ENCODE data around the gene SLC16A6. TPM values are rescaled to one million over a fixed set of nuclear protein-coding genes. Genes with fewer than 3 reads are reported as not detected.
"Not testable (repeated sequence)": the region's sequence is repeated elsewhere in the genome, so short reads cannot be mapped to it uniquely, and the experiment has no call there.

Gene SLC16A6
- total RNA-seq, 4 donors from 2014 or later, result 1.1 to 1.7 TPM; not detected in 2

DNA sequence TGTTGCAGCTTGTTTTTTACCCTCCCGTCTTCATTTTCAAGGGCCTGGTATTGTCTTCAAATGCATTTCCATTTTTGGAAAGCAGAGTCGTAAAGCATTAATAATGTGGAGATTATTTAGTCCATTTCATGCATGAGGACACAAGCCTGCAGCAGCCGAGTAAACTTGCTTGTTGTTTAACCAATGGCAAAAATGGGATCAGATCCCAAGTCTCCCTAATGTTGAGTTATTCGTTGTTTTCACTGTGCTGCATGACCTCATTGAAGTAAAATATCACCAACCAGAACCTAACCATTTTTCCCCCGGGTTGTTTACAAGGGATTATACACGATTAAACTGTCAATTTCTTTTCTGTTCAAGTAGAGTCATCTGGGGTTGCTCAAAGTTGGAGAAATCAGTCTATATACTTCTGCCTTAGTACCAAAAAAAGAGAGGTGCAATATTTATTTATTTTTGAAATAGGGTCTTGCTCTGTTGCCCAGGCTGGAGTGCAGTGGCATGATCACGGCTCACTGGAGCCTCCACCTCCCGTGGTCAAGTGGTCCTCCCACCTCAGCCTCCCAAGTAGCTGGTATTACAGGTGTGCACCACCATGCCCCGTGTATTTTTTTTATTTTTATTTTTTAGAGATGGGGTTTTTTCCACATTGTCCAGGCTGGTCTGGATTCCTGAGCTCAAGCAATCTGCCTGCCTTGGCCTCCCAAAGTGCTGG lies 30.7 kb downstream of the SLC16A6 start:
- DNase-seq, result no peak
- no peaks in the 10 kb centered on the region for H3K27me3 ChIP-seq
- H3K4me3 ChIP-seq, result no peak overlapping the region
- no peak for TF ChIP-seq POLR2A (IDR thresholded peaks at IDR 0.05)
- TF ChIP-seq, protein P1, sequence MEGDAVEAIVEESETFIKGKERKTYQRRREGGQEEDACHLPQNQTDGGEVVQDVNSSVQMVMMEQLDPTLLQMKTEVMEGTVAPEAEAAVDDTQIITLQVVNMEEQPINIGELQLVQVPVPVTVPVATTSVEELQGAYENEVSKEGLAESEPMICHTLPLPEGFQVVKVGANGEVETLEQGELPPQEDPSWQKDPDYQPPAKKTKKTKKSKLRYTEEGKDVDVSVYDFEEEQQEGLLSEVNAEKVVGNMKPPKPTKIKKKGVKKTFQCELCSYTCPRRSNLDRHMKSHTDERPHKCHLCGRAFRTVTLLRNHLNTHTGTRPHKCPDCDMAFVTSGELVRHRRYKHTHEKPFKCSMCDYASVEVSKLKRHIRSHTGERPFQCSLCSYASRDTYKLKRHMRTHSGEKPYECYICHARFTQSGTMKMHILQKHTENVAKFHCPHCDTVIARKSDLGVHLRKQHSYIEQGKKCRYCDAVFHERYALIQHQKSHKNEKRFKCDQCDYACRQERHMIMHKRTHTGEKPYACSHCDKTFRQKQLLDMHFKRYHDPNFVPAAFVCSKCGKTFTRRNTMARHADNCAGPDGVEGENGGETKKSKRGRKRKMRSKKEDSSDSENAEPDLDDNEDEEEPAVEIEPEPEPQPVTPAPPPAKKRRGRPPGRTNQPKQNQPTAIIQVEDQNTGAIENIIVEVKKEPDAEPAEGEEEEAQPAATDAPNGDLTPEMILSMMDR (IDR thresholded peaks at IDR 0.05), result no peak
- H3K27ac ChIP-seq, result peak overlapping the region in 2 of 4 donors; percentile 44 to 80
- no peaks in the 10 kb centered on the region for H3K9me3 ChIP-seq
- peaks cover 0 to 10% (median 3%) of the 10 kb centered on the region in 4 donors for H3K4me1 ChIP-seq
- H3K36me3 ChIP-seq, result peaks cover 0 to 11% (median 0%) of the 10 kb centered on the region in 3 donors

DNA sequence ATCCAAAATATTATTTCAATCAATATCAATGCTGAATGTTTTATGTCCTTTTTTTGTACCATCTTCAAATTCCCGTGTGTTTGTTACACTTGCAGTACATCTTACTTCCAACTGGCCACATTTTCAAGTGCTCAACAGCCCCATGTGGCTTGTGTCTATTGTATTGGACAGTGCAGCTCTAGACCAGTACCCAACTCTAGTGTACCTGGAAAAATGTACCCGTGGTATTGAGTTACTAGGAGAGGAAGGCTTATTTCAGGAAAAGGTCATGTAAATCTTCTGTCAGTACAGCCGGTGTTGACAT lies 31.3 kb downstream of the SLC16A6 start:
- DNase-seq, H3K9me3 ChIP-seq, H3K4me3 ChIP-seq, H3K27me3 ChIP-seq: not testable (repeated sequence)
- H3K36me3 ChIP-seq, result peaks cover 0 to 11% (median 0%) of the 10 kb centered on the region in 3 donors
- peaks cover 0 to 10% (median 3%) of the 10 kb centered on the region in 4 donors for H3K4me1 ChIP-seq
- H3K27ac ChIP-seq, result peak overlapping the region in 3 of 4 donors; percentile 44 to 80 (median 67)

DNA sequence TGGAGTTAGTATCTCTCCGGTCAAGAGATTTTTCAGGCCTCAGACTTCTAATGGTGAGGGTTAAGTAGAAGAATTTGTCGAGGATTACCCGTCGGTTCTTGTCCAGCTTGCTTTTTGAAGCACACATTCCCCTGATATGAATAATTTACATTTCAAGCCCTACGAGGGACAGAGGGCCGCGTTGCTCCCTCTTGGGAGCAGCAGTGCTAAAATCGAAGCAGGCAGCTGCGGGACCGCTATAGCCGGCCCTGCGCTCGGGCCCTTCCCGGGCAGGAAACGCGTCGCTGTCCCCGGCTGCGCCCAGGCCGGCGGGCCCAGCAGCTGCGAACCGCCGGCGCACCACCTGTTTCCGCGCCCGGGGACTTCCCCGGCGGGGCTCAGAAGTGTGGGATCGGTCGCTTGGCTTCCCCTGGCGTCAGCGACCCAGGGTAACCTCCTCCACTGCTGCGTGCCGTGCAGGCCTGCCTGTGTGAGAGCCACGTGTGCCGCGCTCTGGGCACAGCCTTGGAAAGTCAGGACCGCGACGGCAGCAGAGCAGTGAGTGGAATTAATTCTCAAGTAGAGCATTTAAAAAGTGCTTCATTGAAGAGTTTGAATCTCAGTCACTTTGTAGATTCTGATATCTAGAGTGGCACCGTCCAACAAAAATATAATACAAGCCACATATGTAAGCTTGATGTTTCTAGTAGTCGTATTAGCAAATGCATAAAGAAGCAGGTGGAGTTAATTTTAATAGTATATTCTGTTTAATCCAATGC lies 31.9 kb downstream of the SLC16A6 start:
- peaks cover 0 to 10% (median 3%) of the 10 kb centered on the region in 4 donors for H3K4me1 ChIP-seq
- DNase-seq, result peak; percentile 73 to 83 (median 80)
- peak overlapping the region; percentile 44 to 80 (median 69) for H3K27ac ChIP-seq
- H3K4me3 ChIP-seq, result peak overlapping the region in 1 of 4 donors; percentile 16
- not testable (repeated sequence) for H3K9me3 ChIP-seq, H3K27me3 ChIP-seq
- peaks cover 0 to 11% (median 0%) of the 10 kb centered on the region in 3 donors for H3K36me3 ChIP-seq

DNA sequence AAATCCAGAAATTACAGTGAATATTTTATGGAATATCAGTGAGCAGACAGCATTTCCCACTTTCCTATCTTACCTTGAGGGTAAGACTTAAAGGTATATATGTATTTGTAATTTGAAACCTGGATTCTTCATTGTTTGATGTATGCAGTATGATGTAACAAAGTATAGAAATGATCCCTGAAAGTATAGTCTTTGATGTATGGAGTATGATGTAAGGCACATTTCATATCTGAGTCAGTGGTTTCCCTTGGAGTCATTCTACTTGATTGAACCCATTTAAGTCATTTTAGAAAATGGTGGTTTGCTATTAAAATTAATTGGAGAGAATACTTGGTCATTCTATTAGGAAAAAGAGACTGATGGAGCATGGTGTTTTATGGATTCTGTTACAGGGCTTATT lies 33.0 kb downstream of the SLC16A6 start:
- peaks cover 0 to 10% (median 3%) of the 10 kb centered on the region in 4 donors for H3K4me1 ChIP-seq
- no peaks in the 10 kb centered on the region for H3K9me3 ChIP-seq
- TF ChIP-seq POLR2A (IDR thresholded peaks at IDR 0.05), result no peak
- TF ChIP-seq, protein P1 (IDR thresholded peaks at IDR 0.05), result no peak
- no peak for DNase-seq
- H3K36me3 ChIP-seq, result peaks cover 0 to 11% (median 0%) of the 10 kb centered on the region in 3 donors
- peak overlapping the region in 2 of 4 donors; percentile 71 to 80 for H3K27ac ChIP-seq
- no peaks in the 10 kb centered on the region for H3K27me3 ChIP-seq
- H3K4me3 ChIP-seq, result no peak overlapping the region

DNA sequence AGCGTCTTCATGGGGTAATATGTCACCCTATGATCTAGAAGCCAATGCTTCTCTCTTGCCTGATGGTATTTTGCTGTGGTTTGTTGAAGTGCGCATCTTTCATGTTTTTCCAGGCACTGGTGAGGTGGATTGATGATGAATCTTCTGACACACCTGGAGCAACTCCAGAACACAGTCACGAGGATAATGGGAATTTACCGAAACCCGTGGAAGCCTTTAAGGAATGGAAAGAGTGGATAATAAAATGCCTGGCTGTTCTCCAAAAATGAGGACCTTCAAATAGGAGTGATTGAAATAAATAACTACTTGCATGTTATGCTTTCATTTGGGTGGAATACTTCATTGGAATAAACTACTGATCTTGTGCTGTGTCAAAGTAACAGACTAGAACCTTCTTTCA lies 34.2 kb downstream of the SLC16A6 start:
- Histone ChIP-seq H3K4me1 (peaks cover 0 to 10% (median 3%) of the 10 kb centered on the region in 4 donors), H3K27ac (peak overlapping the region in 2 of 4 donors; percentile 5 to 7)
- DNase-seq, result not testable (repeated sequence)

DNA sequence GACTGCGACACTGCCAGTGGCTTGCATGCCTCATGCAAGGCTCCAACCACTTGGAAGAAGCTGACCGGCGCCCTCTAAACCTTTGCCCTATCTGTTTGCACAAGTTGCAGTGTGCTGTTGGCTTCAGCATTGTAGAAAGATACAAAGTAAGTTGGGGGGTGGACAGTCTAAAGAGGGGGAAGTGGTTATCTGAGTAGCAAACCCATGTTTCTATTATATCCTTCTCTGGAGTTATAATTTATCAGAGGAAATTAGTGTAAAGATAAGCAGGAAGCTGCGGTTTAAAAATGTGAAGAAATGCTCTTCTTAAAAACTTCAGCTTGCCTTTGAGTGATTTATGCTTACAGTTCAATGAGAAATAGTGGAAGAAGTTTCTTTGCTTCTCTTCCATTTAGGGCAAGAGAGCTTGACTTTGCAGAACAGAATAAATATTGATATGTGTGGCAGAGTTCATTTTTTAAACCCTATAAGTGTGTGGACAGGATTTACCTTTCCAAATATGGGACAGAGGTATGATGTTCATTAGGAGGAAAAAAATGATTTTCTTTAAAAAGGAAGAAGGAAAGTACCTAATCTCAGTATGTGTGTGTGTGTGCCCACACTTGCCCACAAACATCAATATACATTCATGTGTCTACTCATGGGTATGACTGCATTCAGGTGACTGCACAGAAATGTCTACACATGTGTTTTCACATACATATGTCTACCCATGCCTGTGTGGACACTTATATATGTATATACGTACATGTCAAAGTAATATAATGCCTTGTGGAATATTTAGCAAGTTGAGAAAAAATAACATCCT lies 35.0 kb downstream of the SLC16A6 start:
- Histone ChIP-seq H3K4me1 (peaks cover 0 to 10% (median 3%) of the 10 kb centered on the region in 4 donors), H3K36me3 (peaks cover 0 to 17% (median 0%) of the 10 kb centered on the region in 3 donors), H3K27me3 (no peaks in the 10 kb centered on the region), H3K9me3 (no peaks in the 10 kb centered on the region), H3K27ac (peak overlapping the region in 2 of 4 donors; percentile 5 to 26), H3K4me3 (no peak overlapping the region)
- TF ChIP-seq, protein P1 (IDR thresholded peaks at IDR 0.05), result no peak
- no peak for TF ChIP-seq POLR2A (IDR thresholded peaks at IDR 0.05)
- no peak for DNase-seq

More for the DNA sequence above, 34.2 kb downstream of the SLC16A6 start:
- not testable (repeated sequence) for H3K27me3 ChIP-seq, H3K9me3 ChIP-seq, H3K4me3 ChIP-seq
- peaks cover 0 to 11% (median 0%) of the 10 kb centered on the region in 3 donors for H3K36me3 ChIP-seq
